Heart left ventricle (tissue), 16 donors: ENCODE measurements around the gene C3orf49. TPM values are rescaled to one million over a fixed set of nuclear protein-coding genes. Genes with fewer than 3 reads are reported as not detected.

Experiments
- ATAC-seq, 4 donors: fragments of 200-7000 bp; cut with Tn5 transposase; one replicate each; pipeline ENCODE4 v1.9.1; 2020 to 2022; ENCODE audit warnings: moderate library complexity in 4 of 4, mild to moderate bottlenecking in 3 of 4, moderate number of reproducible peaks in 1 of 4
- DNase-seq, 5 donors: peaks; one replicate each; pipeline ENCODE4 v3.0.0-alpha.2; 2020
- H3K27ac ChIP-seq, 12 donors: fragments of 200-600 bp; sonication (generic) in 4 of 12; one replicate each; pipeline versions ENCODE4 v1.5.0 to v1.8.0; 2016 to 2022; ENCODE audit warnings: mild to moderate bottlenecking in 2 of 12
- H3K27me3 ChIP-seq, 9 donors: fragments of 200-600 bp; sonication (generic) in 2 of 9; one replicate each; pipeline versions ENCODE4 v1.5.1 to v1.8.0; 2016 to 2022; ENCODE audit warnings: mild to moderate bottlenecking in 3 of 9
- H3K36me3 ChIP-seq, 9 donors: fragments of 200-600 bp; sonication (generic) in 2 of 9; one replicate each; pipeline versions ENCODE4 v1.5.0 to v1.8.0; 2018 to 2022; ENCODE audit warnings: mild to moderate bottlenecking in 2 of 9
- H3K4me1 ChIP-seq, 12 donors: fragments of 200-600 bp; sonication (generic) in 4 of 12; one replicate each; pipeline versions ENCODE4 v1.5.0 to v1.8.0; 2016 to 2022; ENCODE audit warnings: mild to moderate bottlenecking in 3 of 12
- H3K4me3 ChIP-seq, 12 donors: fragments of 200-600 bp; sonication (generic) in 4 of 12; one replicate each; pipeline versions ENCODE4 v1.5.0 to v1.8.0; 2017 to 2022; ENCODE audit warnings: mild to moderate bottlenecking in 9 of 12, moderate library complexity in 4 of 12
- H3K9me3 ChIP-seq, 12 donors: fragments of 200-600 bp; sonication (generic) in 4 of 12; one replicate each; pipeline versions ENCODE4 v1.5.0 to v1.8.0; 2016 to 2022; ENCODE audit warnings: mild to moderate bottlenecking in 1 of 12
- POLR2A ChIP-seq, 2 donors: fragments of 450-650 bp; IDR thresholded peaks; one replicate each; pipeline ENCODE4 v1.6.1; 2017; ENCODE audit warnings: antibody characterized with exemption in 2 of 2, mild to moderate bottlenecking in 2 of 2, moderate library complexity in 2 of 2
- WGBS, 4 donors: extraction: QIAGEN DNeasy Blood & Tissue Kit in 2 of 4; methylation state at CpG; one replicate each; pipeline versions ENCODE4 v1.1.5 to v1.1.7; 2013 to 2018; 5-methylcytosine and 5-hydroxymethylcytosine counted together
- intact Hi-C, 10 donors: fragments of 100-400 bp; cut with DNase I; formaldehyde crosslinking; loops; one replicate each; pipeline versions ENCODE4 v1.11.1 to v1.14.2; 2022
- long read RNA-seq, 3 donors: library from polyadenylated mRNA; unstranded; transcript quantifications; one replicate each; pipeline ENCODE4 v2.0.0, GENCODE V29; 2020 to 2021
- polyA plus RNA-seq, 2 donors: library from polyadenylated mRNA; stranded (reverse); fragments of 200-250 nt; gene quantifications; one replicate each; pipeline ENCODE4 v1.2.3, GENCODE V29; 2013
- total RNA-seq, 9 donors: library from RNA; depleted of rRNA in 2 of 9; stranded (reverse); fragments of >200 nt in 2 of 9; fragmentation: NEBNext Ultra II Directional in 3 of 9; extraction: Animal tissue kit (Norgen Biotek cat#: 25700) in 3 of 9; gene quantifications; one replicate each; pipeline versions ENCODE4 v1.1.0 to v1.2.4, GENCODE V29; 2016 to 2023
- TF ChIP-seq, protein P1 (sequence below), 12 donors: fragments of 200-600 bp; sonication (generic) in 4 of 12; IDR thresholded peaks; one replicate each; pipeline versions ENCODE4 v1.5.0 to v1.8.0; 2018 to 2022; ENCODE audit warnings: antibody characterized with exemption in 12 of 12, mild to moderate bottlenecking in 5 of 12
- donor health status: ischemic (EF 13 %, LVEDD 7.1; RV severe dilation, severe dysfunction).
- donor health status: healthy with polysubstance abuse.
- donor health status: DM: no; HTN: yes; CAD: no.
- donor health status: DM: no; HTN: no; CAD: no.
- donor health status: ischemic (EF 25% LVEDD 6.9; RV normal size, moderate dysfunction).
- donor health status: ischemic (EF 25% LVEDD 5.7; RV mildly dilated, moderate dysfunction).
- donor health status: healthy.
- donor health status: DM: yes; HTN: yes; CAD: no.
- donor health status: ischemic (EF 35%, LVEDD 5.7; RV mildly dilated, moderate dysfunction).
- donor health status: nonischemic (EF 11% LVEDD 7.7; RV severe dilation, severe dysfunction).
- donor health status: DM: yes; HTN: yes; CAD: no.
- donor health status: PGD.
- donor health status: ischemic (EF 29% LVEDD 5.4; RV normal size, mild dysfunction).
- donor health status: nonischemic (EF 23%, LVEDD 6.1; RV moderate dilation, normal function).

C3orf49 gene, protein sequence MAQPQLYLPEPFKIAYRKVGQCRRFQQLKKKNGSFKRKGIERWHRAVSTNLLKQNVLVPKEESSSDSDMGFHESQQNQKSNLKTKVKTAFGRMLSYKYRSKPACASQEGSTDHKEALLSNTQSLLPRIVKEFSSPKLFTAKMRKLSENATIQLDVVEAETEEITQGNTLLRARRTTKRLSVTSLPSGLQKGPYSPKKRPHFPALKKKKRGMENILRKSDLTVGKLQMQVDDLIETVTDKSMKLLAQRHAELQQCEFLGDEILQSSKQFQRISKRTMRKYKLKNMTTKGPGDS
- not detected for total RNA-seq
- not detected for polyA plus RNA-seq
- long read RNA-seq, donor 1: 0 reads
- long read RNA-seq, donor 2: 0 reads
- long read RNA-seq, donor 3: 0 reads

DNA sequence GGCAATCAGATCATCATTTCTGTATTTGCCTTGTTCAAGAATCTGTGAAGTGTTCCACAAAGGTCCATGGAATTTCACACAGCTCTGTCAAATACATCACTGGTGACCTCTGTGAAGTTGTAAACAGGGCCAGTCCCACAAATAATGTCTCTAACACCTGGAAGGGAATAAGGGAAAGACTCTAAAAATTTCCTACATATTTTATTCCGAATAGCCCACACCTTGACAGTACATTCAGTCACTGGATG is at the start of gene C3orf49:
TSS of gene C3orf49 (plus strand) at position 149 of the 248 bp plus-strand sequence. CDS start 173 bp downstream, outside the sequence.
- TF ChIP-seq POLR2A (IDR thresholded peaks at IDR 0.05): no peak
- TF ChIP-seq, protein P1, sequence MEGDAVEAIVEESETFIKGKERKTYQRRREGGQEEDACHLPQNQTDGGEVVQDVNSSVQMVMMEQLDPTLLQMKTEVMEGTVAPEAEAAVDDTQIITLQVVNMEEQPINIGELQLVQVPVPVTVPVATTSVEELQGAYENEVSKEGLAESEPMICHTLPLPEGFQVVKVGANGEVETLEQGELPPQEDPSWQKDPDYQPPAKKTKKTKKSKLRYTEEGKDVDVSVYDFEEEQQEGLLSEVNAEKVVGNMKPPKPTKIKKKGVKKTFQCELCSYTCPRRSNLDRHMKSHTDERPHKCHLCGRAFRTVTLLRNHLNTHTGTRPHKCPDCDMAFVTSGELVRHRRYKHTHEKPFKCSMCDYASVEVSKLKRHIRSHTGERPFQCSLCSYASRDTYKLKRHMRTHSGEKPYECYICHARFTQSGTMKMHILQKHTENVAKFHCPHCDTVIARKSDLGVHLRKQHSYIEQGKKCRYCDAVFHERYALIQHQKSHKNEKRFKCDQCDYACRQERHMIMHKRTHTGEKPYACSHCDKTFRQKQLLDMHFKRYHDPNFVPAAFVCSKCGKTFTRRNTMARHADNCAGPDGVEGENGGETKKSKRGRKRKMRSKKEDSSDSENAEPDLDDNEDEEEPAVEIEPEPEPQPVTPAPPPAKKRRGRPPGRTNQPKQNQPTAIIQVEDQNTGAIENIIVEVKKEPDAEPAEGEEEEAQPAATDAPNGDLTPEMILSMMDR (IDR thresholded peaks at IDR 0.05): no peak
- no peaks in the 10 kb centered on the region for H3K36me3 ChIP-seq
- ATAC-seq (no peak), DNase-seq (no peak)
- 88 to 100% (median 93%) methylated on average over 1 of the region's 1 CpG for WGBS, 4 donors
- H3K4me3 ChIP-seq: no peak within 1 kb of the TSS
- H3K27ac ChIP-seq: no peak within 1 kb of the TSS
- intact Hi-C loops: loop anchor here in 6 of 10 donors (2.0 to 10.0 kb wide), 4 partner anchors 468 to 1197 kb away; no protein-coding TSS in a partner anchor
- no peaks in the 10 kb centered on the region for H3K27me3 ChIP-seq
- peaks cover 0 to 3% (median 0%) of the 10 kb centered on the region in 12 donors for H3K4me1 ChIP-seq
- H3K9me3 ChIP-seq: no peaks in the 10 kb centered on the region

DNA sequence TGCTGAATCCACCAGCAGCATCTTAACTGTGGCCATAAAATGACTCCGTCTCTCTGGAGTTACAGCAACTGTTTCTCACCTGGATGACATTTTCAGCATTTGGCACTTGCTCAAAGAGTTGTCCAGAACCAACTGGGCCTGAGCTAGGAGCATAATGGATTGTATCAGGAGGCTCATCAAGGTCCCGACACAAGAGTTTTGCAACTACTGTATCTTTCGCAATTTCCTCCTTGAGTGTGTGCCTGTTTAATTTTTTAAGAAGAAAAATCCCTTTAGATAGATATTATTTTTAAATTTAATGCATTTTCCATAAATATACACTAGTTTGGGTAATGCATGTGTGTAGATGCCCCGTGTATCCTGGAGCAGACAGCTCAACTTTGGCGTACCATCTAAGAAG is 44.3 kb upstream of the C3orf49 start:
- H3K36me3 ChIP-seq: no peaks in the 10 kb centered on the region
- no peak for TF ChIP-seq POLR2A (IDR thresholded peaks at IDR 0.05)
- TF ChIP-seq, protein P1 (IDR thresholded peaks at IDR 0.05): no peak
- WGBS, 4 donors: 85 to 88% (median 85%) methylated on average over 5 of the region's 5 CpGs
- DNase-seq (no peak), ATAC-seq (no peak)
- no peaks in the 10 kb centered on the region for H3K9me3 ChIP-seq
- no peaks in the 10 kb centered on the region for H3K4me1 ChIP-seq
- H3K27ac ChIP-seq: no peak overlapping the region
- H3K4me3 ChIP-seq: no peak overlapping the region
- H3K27me3 ChIP-seq: peaks cover 0 to 4% (median 0%) of the 10 kb centered on the region in 9 donors
- intact Hi-C loops: no loop called here

DNA sequence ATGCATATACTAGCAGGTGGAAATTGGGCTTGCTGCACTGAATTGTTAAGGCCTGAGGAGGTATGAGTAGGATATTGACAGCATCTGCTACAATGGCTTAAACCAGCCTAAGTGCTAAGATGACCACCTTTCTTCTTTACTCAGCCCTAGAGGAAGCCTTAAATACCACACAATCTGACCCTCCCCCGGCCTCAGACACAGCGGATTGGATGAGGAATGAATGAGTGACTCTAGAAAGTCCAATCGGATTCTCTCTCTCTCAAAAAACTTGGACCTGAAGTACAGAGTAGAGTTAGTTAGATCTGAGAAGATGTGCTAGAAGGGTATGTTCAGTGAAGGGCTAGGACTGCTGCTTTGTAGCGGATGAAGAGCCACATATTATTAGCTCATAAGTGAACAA is 39.9 kb upstream of the C3orf49 start:
- no peaks in the 10 kb centered on the region for H3K4me1 ChIP-seq
- no peak overlapping the region for H3K27ac ChIP-seq
- WGBS, 4 donors: 86 to 92% (median 88%) methylated on average over 4 of the region's 4 CpGs
- no peak for ATAC-seq
- intact Hi-C loops: no loop called here
- no peak overlapping the region for H3K4me3 ChIP-seq
- no peak for DNase-seq
- no peaks in the 10 kb centered on the region for H3K9me3 ChIP-seq
- no peaks in the 10 kb centered on the region for H3K27me3 ChIP-seq
- no peak for TF ChIP-seq POLR2A (IDR thresholded peaks at IDR 0.05)
- TF ChIP-seq, protein P1 (IDR thresholded peaks at IDR 0.05): no peak
- no peaks in the 10 kb centered on the region for H3K36me3 ChIP-seq

DNA sequence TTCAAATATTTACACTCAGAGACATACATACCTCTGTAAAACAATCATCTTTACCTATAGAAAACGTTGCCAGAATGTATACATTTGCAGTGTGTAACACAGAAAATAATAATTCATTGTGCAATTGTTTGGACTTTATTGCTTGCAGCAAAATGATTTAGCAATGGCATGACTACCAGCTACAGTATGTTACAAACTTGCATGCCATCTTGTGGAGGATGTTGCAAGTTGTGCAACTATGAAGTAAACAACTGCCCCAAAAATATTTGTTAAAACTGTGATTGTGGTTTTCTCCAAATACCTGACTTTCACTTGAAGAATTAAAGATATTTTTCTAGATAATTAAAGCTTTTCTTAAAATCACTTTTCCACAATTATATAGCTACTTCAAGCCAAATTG is 27.1 kb upstream of the C3orf49 start:
- intact Hi-C loops: no loop called here
- DNase-seq: no peak
- Histone ChIP-seq H3K9me3 (no peaks in the 10 kb centered on the region), H3K27me3 (peaks cover 0 to 14% (median 0%) of the 10 kb centered on the region in 9 donors), H3K27ac (no peak overlapping the region), H3K4me3 (no peak overlapping the region), H3K4me1 (no peaks in the 10 kb centered on the region), H3K36me3 (no peaks in the 10 kb centered on the region)
- TF ChIP-seq POLR2A (IDR thresholded peaks at IDR 0.05): no peak
- TF ChIP-seq, protein P1 (IDR thresholded peaks at IDR 0.05): peak in 6 of 12 donors; percentile 18 to 42 (median 32)
- 5 to 15% (median 10%) methylated on average over 1 of the region's 1 CpG for WGBS, 4 donors
- ATAC-seq: no peak
